Measurements from ENCODE around the gene TMEM269. TPM values are rescaled to one million over a fixed set of nuclear protein-coding genes. Genes with fewer than 3 reads are reported as not detected.

The TMEM269 gene
- total and polyA plus RNA-seq, 4 experiments from 2014 or later: 0.35 to 0.36 TPM; not detected in 2

- CTCF ChIA-PET (ENCODE audit: partially characterized antibody): interaction anchor here (0.9 to 3.7 kb wide), 7 partner anchors 8 to 427 kb away, joined by 3 to 27 read pairs (median 15); partner anchors contain the start of gene ZNF691
- Histone ChIP-seq H3K4me3 (ENCODE audit: low read length in 2 of 2) (peak overlapping the region; percentile 67 to 98), H3K9me3 (ENCODE audit: control insufficient read depth in 1 of 2, low read length in 2 of 2) (no peaks in the 10 kb centered on the region), H3K27me3 (ENCODE audit: insufficient read depth, low read length) (no peaks in the 10 kb centered on the region), H3K36me3 (ENCODE audit: insufficient read depth, low read length) (no peaks in the 10 kb centered on the region), H3K4me1 (ENCODE audit: insufficient read depth, low read length) (peaks cover 44% of the 10 kb centered on the region), H3K27ac (ENCODE audit: low read depth, low read length) (no peak overlapping the region)
- POLR2A ChIA-PET (ENCODE audit: partially characterized antibody): interaction anchor here (1.5 to 3.8 kb wide), 9 partner anchors 7 to 308 kb away, joined by 3 to 72 read pairs (median 16); partner anchors contain the start of genes ERMAP, PPCS, PPIH and SVBP
- Mint-ChIP-seq H3K27me3 (no peaks in the 10 kb centered on the region), H3K4me1 (peaks cover 12 to 35% (median 20%) of the 10 kb centered on the region in 4 donors), H3K9me3 (no peaks in the 10 kb centered on the region), H3K36me3 (peaks cover 4 to 15% of the 10 kb centered on the region in 2 donors), H3K4me3 (no peak overlapping the region), H3K27ac (no peak overlapping the region)
- DNase-seq: no peak
- intact Hi-C loops (cut with micrococcal nuclease): loop anchor here (5.0 kb wide), 1 partner anchor 407 kb away; the partner anchor contains the start of genes CFAP57 and EBNA1BP2
Measured at GRCh38 chr1:42765269-42765668, 19.5 kb upstream of the TMEM269 start.

GRCh38 chr1:42765832-42766740 lies 18.7 kb upstream of the TMEM269 start:
- Mint-ChIP-seq H3K27ac (peak overlapping the region in 2 of 7 donors; percentile 80 to 85), H3K36me3 (peaks cover 4 to 18% of the 10 kb centered on the region in 2 donors), H3K4me3 (no peak overlapping the region), H3K4me1 (peaks cover 17 to 43% (median 27%) of the 10 kb centered on the region in 4 donors), H3K9me3 (no peaks in the 10 kb centered on the region), H3K27me3 (no peaks in the 10 kb centered on the region)
- Histone ChIP-seq H3K9me3 (ENCODE audit: control insufficient read depth in 1 of 2, low read length in 2 of 2) (no peaks in the 10 kb centered on the region), H3K4me1 (ENCODE audit: insufficient read depth, low read length) (peaks cover 52% of the 10 kb centered on the region), H3K4me3 (ENCODE audit: low read length in 2 of 2) (peak overlapping the region; percentile 67 to 98), H3K36me3 (ENCODE audit: insufficient read depth, low read length) (no peaks in the 10 kb centered on the region), H3K27me3 (ENCODE audit: insufficient read depth, low read length) (no peaks in the 10 kb centered on the region), H3K27ac (ENCODE audit: low read depth, low read length) (peak overlapping the region; percentile 73)
- intact Hi-C loops (cut with micrococcal nuclease): loop anchor here (2.0 to 5.0 kb wide), 4 partner anchors 159 to 406 kb away; partner anchors contain the start of genes CCDC30, CFAP57, EBNA1BP2 and SLC2A1
- ChIA-PET POLR2A (ENCODE audit: partially characterized antibody) (interaction anchor here (0.6 to 3.8 kb wide), 34 partner anchors 8 to 1786 kb away, joined by 3 to 72 read pairs (median 5); partner anchors contain the start of genes CCDC30, CTPS1, ERMAP and KDM4A), CTCF (ENCODE audit: partially characterized antibody) (interaction anchor here (0.6 to 3.7 kb wide), 18 partner anchors 9 to 428 kb away, joined by 3 to 27 read pairs (median 8); partner anchors contain the start of genes ERMAP, PPIH, SVBP and ZNF691)
- DNase-seq: peak in 4 of 5 donors; percentile 11 to 46 (median 18)

GRCh38 chr1:42766741-42767509 lies 17.9 kb upstream of the TMEM269 start, which contains the start of the genes C1orf50 and P3H1:
C1orf50 (plus strand) TSS chr1:42767249; CDS start chr1:42767312, 63 bp downstream.
P3H1 (minus strand) TSS chr1:42767028; CDS start chr1:42766971, 57 bp downstream.
- H3K36me3 Mint-ChIP-seq: peaks cover 0 to 19% of the 10 kb centered on the region in 2 donors
- peaks cover 56% of the 10 kb centered on the region for H3K4me1 ChIP-seq (ENCODE audit: insufficient read depth, low read length)

GRCh38 chr1:42767510-42768000 lies 17.2 kb upstream of the TMEM269 start:
- Histone ChIP-seq H3K4me1 (ENCODE audit: insufficient read depth, low read length) (peaks cover 61% of the 10 kb centered on the region), H3K27ac (ENCODE audit: low read depth, low read length) (peak overlapping the region; percentile 85), H3K27me3 (ENCODE audit: insufficient read depth, low read length) (no peaks in the 10 kb centered on the region), H3K9me3 (ENCODE audit: control insufficient read depth in 1 of 2, low read length in 2 of 2) (no peaks in the 10 kb centered on the region), H3K36me3 (ENCODE audit: insufficient read depth, low read length) (no peaks in the 10 kb centered on the region), H3K4me3 (ENCODE audit: low read length in 2 of 2) (peak overlapping the region; percentile 59 to 98)
- ChIA-PET POLR2A (ENCODE audit: partially characterized antibody) (interaction anchor here (0.9 to 3.8 kb wide), 26 partner anchors 9 to 883 kb away, joined by 3 to 72 read pairs (median 7); partner anchors contain the start of genes CCDC30, ERMAP, KDM4A and PPCS), CTCF (ENCODE audit: partially characterized antibody) (interaction anchor here (0.6 to 3.7 kb wide), 12 partner anchors 10 to 343 kb away, joined by 3 to 27 read pairs (median 14); partner anchors contain the start of genes ERMAP, PPIH, SVBP and ZNF691)
- intact Hi-C loops (cut with micrococcal nuclease): loop anchor here (1.0 to 5.0 kb wide), 8 partner anchors 50 to 405 kb away; partner anchors contain the start of genes CCDC30, CFAP57, EBNA1BP2 and ERMAP
- Mint-ChIP-seq H3K4me1 (peaks cover 21 to 49% (median 32%) of the 10 kb centered on the region in 4 donors), H3K36me3 (peaks cover 0 to 22% of the 10 kb centered on the region in 2 donors), H3K27me3 (no peaks in the 10 kb centered on the region), H3K27ac (peak overlapping the region; percentile 84 to 98 (median 93)), H3K4me3 (peak overlapping the region in 1 of 8 donors; percentile 94), H3K9me3 (no peaks in the 10 kb centered on the region)
- DNase-seq: no peak

More at GRCh38 chr1:42766741-42767509, 17.9 kb upstream of the TMEM269 start, which contains the start of the genes C1orf50 and P3H1:
- Mint-ChIP-seq H3K4me1 (peaks cover 18 to 45% (median 28%) of the 10 kb centered on the region in 4 donors), H3K27ac (peak within 1 kb of the TSS; percentile 85 to 98 (median 93)), H3K9me3 (no peaks in the 10 kb centered on the region), H3K4me3 (peak within 1 kb of the TSS in 1 of 8 donors; percentile 94), H3K27me3 (no peaks in the 10 kb centered on the region)
- H3K36me3 ChIP-seq (ENCODE audit: insufficient read depth, low read length): no peaks in the 10 kb centered on the region
- DNase-seq: peak; percentile 100
- CTCF ChIA-PET (ENCODE audit: partially characterized antibody): interaction anchor here (0.6 to 3.7 kb wide), 18 partner anchors 8 to 343 kb away, joined by 3 to 27 read pairs (median 8); partner anchors contain the start of genes ERMAP, PPIH, SVBP and ZNF691
- no peaks in the 10 kb centered on the region for H3K27me3 ChIP-seq (ENCODE audit: insufficient read depth, low read length)
- H3K27ac ChIP-seq (ENCODE audit: low read depth, low read length): peak within 1 kb of the TSS; percentile 85
- intact Hi-C loops (cut with micrococcal nuclease): loop anchor here (1.0 to 5.0 kb wide), 8 partner anchors 50 to 405 kb away; partner anchors contain the start of genes CCDC30, CFAP57, EBNA1BP2 and ERMAP
- POLR2A ChIA-PET (ENCODE audit: partially characterized antibody): interaction anchor here (0.6 to 3.8 kb wide), 35 partner anchors 9 to 1787 kb away, joined by 3 to 72 read pairs (median 5); partner anchors contain the start of genes CCDC30, CTPS1, ERMAP and KDM4A
- peak within 1 kb of the TSS; percentile 67 to 98 for H3K4me3 ChIP-seq (ENCODE audit: low read length in 2 of 2)
- no peaks in the 10 kb centered on the region for H3K9me3 ChIP-seq (ENCODE audit: control insufficient read depth in 1 of 2, low read length in 2 of 2)

GRCh38 chr1:42768172-42768571 lies 16.6 kb upstream of the TMEM269 start:
- H3K4me1 Mint-ChIP-seq: peaks cover 23 to 53% (median 36%) of the 10 kb centered on the region in 4 donors

More at GRCh38 chr1:42768172-42768571, 16.6 kb upstream of the TMEM269 start:
- H3K4me3 Mint-ChIP-seq: peak overlapping the region in 2 of 8 donors; percentile 29 to 94
- intact Hi-C loops (cut with micrococcal nuclease): loop anchor here (5.0 kb wide), 1 partner anchor 404 kb away; the partner anchor contains the start of genes CFAP57 and EBNA1BP2
- CTCF ChIA-PET (ENCODE audit: partially characterized antibody): interaction anchor here (2.9 to 3.7 kb wide), 5 partner anchors 11 to 146 kb away, joined by 15 to 27 read pairs (median 18); partner anchors contain the start of genes ERMAP, SVBP and ZNF691
- peak overlapping the region in 4 of 7 donors; percentile 53 to 93 (median 86) for H3K27ac Mint-ChIP-seq
- no peak for DNase-seq
- no peaks in the 10 kb centered on the region for H3K9me3 Mint-ChIP-seq
- H3K27me3 Mint-ChIP-seq: no peaks in the 10 kb centered on the region
- POLR2A ChIA-PET (ENCODE audit: partially characterized antibody): interaction anchor here (2.4 to 3.8 kb wide), 6 partner anchors 8 to 305 kb away, joined by 12 to 72 read pairs (median 15); partner anchors contain the start of genes ERMAP, SVBP and YBX1
- H3K4me3 ChIP-seq (ENCODE audit: low read length in 2 of 2): peak overlapping the region; percentile 59 to 98
- no peaks in the 10 kb centered on the region for H3K27me3 ChIP-seq (ENCODE audit: insufficient read depth, low read length)
- peak overlapping the region; percentile 85 for H3K27ac ChIP-seq (ENCODE audit: low read depth, low read length)
- H3K36me3 ChIP-seq (ENCODE audit: insufficient read depth, low read length): no peaks in the 10 kb centered on the region
- peaks cover 61% of the 10 kb centered on the region for H3K4me1 ChIP-seq (ENCODE audit: insufficient read depth, low read length)
- H3K9me3 ChIP-seq (ENCODE audit: control insufficient read depth in 1 of 2, low read length in 2 of 2): no peaks in the 10 kb centered on the region
- peaks cover 0 to 24% of the 10 kb centered on the region in 2 donors for H3K36me3 Mint-ChIP-seq

Measured in CD4-positive, alpha-beta memory T cell (primary cell).